OCI-LY3 (cell line): ENCODE measurements around the gene MUTYH.

Source experiments
- EZH2phosphoT487 ChIP-seq: fragments of 200-600 bp; shearing (Covaris generic); IDR thresholded peaks from 2 replicates; pipeline ENCODE4 v1.6.1; 2018; ENCODE audit warnings: antibody characterized with exemption, mixed run types, low read depth
- TF ChIP-seq, protein P1 (sequence below): fragments of 200-600, 300-600 bp; sonication (generic); IDR thresholded peaks from 2 replicates; pipeline ENCODE4 v1.5.1; 2014; ENCODE audit warnings: antibody characterized with exemption, low read length, low read depth

DNA sequence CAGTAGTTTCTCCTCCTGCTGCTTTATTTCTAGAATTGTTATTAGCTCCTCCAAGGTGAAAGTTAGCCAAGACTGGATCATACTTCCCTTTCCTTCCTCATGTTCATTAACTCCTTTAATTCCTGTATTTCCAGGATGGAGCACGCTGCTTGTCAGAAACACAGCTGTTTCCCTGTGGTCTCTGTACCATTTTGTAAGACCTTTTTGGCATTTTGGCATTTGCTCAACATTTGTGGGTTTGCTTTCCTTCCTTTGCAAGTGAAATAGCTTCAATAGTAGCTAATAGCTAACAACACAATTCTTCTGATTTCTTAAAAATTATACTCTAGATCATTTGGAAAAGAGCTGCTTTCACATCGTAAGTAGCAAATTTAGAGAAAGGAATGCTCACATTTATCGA, 57.9 kb downstream of the MUTYH start:
- TF ChIP-seq, protein P1, sequence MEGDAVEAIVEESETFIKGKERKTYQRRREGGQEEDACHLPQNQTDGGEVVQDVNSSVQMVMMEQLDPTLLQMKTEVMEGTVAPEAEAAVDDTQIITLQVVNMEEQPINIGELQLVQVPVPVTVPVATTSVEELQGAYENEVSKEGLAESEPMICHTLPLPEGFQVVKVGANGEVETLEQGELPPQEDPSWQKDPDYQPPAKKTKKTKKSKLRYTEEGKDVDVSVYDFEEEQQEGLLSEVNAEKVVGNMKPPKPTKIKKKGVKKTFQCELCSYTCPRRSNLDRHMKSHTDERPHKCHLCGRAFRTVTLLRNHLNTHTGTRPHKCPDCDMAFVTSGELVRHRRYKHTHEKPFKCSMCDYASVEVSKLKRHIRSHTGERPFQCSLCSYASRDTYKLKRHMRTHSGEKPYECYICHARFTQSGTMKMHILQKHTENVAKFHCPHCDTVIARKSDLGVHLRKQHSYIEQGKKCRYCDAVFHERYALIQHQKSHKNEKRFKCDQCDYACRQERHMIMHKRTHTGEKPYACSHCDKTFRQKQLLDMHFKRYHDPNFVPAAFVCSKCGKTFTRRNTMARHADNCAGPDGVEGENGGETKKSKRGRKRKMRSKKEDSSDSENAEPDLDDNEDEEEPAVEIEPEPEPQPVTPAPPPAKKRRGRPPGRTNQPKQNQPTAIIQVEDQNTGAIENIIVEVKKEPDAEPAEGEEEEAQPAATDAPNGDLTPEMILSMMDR, result no peak
- no peak for TF ChIP-seq EZH2phosphoT487
